Neural cell (in vitro differentiated cells): ENCODE results near the gene ELP1.

Experiments
- EP300 ChIP-seq: fragments of 450-650 bp; conservative IDR thresholded peaks from 2 replicates; pipeline ENCODE4 v1.6.1; 2014; ENCODE audit warnings: antibody characterized with exemption, mild to moderate bottlenecking, moderate library complexity; ENCODE audit not compliant: poor library complexity, severe bottlenecking
- EZH2 ChIP-seq: fragments of 200-600, 300-800 bp; shearing (Covaris generic), sonication (generic); IDR thresholded peaks from 2 replicates; pipeline ENCODE4 v1.6.1; 2014; ENCODE audit warnings: antibody characterized with exemption, low read length, borderline replicate concordance, mild to moderate bottlenecking; ENCODE audit not compliant: insufficient read depth, poor library complexity, severe bottlenecking
- MXI1 ChIP-seq: fragments of 450-650 bp; conservative IDR thresholded peaks from 2 replicates; pipeline ENCODE4 v1.6.1; 2014; ENCODE audit warnings: antibody characterized with exemption, mild to moderate bottlenecking; ENCODE audit not compliant: poor library complexity, severe bottlenecking
- POLR2AphosphoS5 ChIP-seq: IDR thresholded peaks from 2 replicates; pipeline ENCODE4 v1.6.1; 2012
- RAD21 ChIP-seq: fragments of 450-650 bp; conservative IDR thresholded peaks from 2 replicates; pipeline ENCODE4 v1.6.1; 2014; ENCODE audit warnings: antibody characterized with exemption, mild to moderate bottlenecking, moderate library complexity
- TAF1 ChIP-seq: IDR thresholded peaks from 2 replicates; pipeline ENCODE4 v1.6.1; 2012; ENCODE audit warnings: low read depth
- TF ChIP-seq, protein P1 (sequence below): fragments of 450-650 bp; IDR thresholded peaks from 2 replicates; pipeline ENCODE4 v1.5.1; 2014; ENCODE audit warnings: antibody characterized with exemption, mild to moderate bottlenecking, moderate library complexity; ENCODE audit not compliant: poor library complexity, severe bottlenecking
- TF ChIP-seq, protein P2 (sequence below): IDR thresholded peaks from 2 replicates; pipeline ENCODE4 v1.6.1; 2012; ENCODE audit warnings: borderline replicate concordance

DNA sequence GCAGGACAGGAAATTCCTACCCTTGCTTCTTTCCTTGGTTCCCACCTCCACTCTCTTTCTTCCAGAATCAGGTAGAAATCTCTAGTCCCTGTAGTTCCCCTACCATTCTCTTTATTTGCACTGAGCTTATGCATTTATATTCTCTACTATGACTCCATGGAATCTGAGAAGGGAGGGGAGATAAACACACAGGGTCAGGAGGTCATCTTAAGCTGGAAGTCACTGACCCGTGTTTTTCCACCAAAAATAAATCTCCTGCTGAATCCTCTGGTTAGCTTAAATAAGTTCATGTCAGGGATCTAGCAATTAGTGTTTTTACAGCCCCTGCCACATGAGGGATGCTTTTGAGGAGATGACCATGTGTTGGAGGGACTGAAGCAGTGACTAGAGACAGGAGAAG lies 81.8 kb downstream of the ELP1 start:
- TF ChIP-seq EZH2 (no peak), RAD21 (no peak), MXI1 (no peak), POLR2AphosphoS5 (no peak), EP300 (no peak), TAF1 (no peak)
- TF ChIP-seq, protein P1, sequence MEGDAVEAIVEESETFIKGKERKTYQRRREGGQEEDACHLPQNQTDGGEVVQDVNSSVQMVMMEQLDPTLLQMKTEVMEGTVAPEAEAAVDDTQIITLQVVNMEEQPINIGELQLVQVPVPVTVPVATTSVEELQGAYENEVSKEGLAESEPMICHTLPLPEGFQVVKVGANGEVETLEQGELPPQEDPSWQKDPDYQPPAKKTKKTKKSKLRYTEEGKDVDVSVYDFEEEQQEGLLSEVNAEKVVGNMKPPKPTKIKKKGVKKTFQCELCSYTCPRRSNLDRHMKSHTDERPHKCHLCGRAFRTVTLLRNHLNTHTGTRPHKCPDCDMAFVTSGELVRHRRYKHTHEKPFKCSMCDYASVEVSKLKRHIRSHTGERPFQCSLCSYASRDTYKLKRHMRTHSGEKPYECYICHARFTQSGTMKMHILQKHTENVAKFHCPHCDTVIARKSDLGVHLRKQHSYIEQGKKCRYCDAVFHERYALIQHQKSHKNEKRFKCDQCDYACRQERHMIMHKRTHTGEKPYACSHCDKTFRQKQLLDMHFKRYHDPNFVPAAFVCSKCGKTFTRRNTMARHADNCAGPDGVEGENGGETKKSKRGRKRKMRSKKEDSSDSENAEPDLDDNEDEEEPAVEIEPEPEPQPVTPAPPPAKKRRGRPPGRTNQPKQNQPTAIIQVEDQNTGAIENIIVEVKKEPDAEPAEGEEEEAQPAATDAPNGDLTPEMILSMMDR: no peak
- TF ChIP-seq, protein P2, sequence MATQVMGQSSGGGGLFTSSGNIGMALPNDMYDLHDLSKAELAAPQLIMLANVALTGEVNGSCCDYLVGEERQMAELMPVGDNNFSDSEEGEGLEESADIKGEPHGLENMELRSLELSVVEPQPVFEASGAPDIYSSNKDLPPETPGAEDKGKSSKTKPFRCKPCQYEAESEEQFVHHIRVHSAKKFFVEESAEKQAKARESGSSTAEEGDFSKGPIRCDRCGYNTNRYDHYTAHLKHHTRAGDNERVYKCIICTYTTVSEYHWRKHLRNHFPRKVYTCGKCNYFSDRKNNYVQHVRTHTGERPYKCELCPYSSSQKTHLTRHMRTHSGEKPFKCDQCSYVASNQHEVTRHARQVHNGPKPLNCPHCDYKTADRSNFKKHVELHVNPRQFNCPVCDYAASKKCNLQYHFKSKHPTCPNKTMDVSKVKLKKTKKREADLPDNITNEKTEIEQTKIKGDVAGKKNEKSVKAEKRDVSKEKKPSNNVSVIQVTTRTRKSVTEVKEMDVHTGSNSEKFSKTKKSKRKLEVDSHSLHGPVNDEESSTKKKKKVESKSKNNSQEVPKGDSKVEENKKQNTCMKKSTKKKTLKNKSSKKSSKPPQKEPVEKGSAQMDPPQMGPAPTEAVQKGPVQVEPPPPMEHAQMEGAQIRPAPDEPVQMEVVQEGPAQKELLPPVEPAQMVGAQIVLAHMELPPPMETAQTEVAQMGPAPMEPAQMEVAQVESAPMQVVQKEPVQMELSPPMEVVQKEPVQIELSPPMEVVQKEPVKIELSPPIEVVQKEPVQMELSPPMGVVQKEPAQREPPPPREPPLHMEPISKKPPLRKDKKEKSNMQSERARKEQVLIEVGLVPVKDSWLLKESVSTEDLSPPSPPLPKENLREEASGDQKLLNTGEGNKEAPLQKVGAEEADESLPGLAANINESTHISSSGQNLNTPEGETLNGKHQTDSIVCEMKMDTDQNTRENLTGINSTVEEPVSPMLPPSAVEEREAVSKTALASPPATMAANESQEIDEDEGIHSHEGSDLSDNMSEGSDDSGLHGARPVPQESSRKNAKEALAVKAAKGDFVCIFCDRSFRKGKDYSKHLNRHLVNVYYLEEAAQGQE: no peak
